Stimulated activated CD8-positive, alpha-beta memory T cell treated with anti-CD3 and anti-CD28 coated beads, Interleukin-7, amount 100 ng/mL, for 1 hour (primary cell): Measurements from ENCODE around the gene ALDH5A1.

Source experiments
- DNase-seq, 2 donors: peaks; one replicate each; pipeline ENCODE4 v3.0.0-alpha.2; 2020; ENCODE audit warnings: low read depth in 2 of 2

ALDH5A1 gene

DNA sequence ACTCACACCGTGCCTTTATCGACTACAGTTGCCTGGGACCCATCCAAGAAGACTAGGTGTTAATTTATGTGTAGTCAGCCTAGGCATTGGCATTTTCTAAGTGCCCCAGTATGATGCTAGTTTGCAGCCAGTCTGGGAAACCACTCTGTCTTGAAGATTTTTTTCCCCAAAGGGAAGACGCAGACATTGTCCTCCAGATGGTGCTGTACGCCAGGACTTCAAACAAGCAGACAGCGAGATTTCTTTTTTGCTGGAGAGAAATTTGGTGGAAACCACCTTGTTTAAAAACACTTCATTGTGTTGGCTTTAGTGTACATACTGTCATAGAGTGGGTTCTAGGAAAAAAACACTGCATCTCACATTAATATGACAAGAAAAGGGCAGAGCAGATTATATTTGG is 30.0 kb downstream of the ALDH5A1 start:
- DNase-seq = no peak

DNA sequence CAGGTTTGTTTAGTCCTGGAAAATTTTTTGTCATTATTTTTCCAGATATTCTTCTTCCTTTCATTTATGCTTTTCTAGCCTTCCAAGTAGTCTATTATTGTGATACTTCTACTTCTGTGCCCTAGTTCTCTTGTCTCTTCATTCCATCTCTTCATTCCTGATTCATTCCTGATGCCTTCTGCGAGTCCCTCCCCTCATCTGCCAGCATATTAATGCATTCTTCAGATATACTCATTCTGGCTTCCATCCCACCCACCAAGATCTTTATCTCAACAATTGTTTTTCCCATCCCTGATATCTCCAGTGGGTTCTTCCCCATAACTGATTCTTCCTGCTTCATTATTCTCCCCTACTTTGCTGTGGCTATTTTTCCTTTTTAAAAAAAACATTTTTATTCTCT is 35.2 kb downstream of the ALDH5A1 start:
- no peak for DNase-seq

DNA sequence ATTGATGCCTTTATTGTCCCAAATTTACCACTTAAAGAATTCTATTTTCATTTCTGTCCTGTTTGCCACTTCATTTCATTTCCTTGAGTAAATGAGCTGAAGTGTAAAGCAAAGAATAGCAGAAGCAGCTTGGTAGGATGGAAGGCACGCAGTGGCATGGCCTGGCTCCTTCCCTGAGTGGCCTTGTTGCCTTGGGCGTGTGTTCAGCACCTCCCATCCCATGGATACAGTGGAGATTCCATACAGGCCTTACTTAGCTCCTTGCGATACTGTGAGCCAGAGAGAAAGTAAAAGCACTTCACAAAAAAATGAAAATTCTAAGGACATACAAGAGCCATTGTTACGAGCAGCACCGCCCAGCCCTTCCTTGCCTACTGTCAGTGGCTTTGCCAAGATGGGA is 39.6 kb downstream of the ALDH5A1 start:
- no peak for DNase-seq

DNA sequence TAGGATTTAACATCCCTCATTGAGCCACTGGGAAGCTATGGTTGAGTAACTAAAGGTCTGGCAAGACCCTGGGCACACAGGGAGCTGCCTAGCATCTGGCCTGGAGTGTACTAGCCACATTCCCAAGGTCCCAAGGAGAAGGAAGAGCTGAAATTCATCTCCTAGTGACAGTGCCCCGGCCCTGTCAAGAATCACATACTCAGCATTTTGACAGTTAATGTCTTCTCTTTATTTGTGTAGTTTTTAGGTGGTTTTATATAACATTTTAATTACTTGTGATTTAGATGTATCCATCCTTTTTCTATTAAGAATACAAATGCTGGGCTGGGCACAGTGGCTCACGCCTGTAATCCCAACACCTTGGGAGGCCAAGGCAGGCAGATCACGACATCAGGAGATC is 40.4 kb downstream of the ALDH5A1 start:
- DNase-seq = no peak

GRCh38 chr6:24536466-24536865 is 41.7 kb downstream of the ALDH5A1 start:
- no peak for DNase-seq

GRCh38 chr6:24537082-24537699 is 42.4 kb downstream of the ALDH5A1 start:
- DNase-seq = no peak

- DNase-seq = no peak
Observed at GRCh38 chr6:24537771-24538385, 43.1 kb downstream of the ALDH5A1 start.

GRCh38 chr6:24539416-24539815 is 44.6 kb downstream of the ALDH5A1 start:
- DNase-seq = no peak

DNA sequence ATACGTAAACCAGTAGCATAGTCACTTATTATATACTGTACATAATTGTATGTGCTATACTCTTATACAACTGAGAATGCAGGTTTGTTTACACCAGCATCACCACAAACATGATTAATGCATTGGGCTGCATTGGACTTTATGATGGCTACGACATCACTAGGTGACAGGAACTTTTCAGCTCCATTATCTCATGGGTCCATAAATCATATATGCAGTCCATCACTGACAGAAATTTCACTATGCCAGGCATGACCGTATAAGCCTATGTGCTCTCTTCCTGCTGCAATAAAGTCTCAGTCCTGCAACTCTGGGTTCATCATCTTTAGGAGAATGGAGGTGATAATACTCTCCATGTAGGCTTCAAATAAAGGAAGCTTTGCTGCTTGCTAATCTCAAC is 45.4 kb downstream of the ALDH5A1 start:
- DNase-seq = no peak

GRCh38 chr6:24543683-24544082 is 48.9 kb downstream of the ALDH5A1 start:
- DNase-seq = no peak

GRCh38 chr6:24545183-24545582 is 50.4 kb downstream of the ALDH5A1 start:
- no peak for DNase-seq

- DNase-seq = no peak
Observed at GRCh38 chr6:24545691-24546090, 50.9 kb downstream of the ALDH5A1 start.

- DNase-seq = no peak
Observed at GRCh38 chr6:24546439-24546838, 51.7 kb downstream of the ALDH5A1 start.

DNA sequence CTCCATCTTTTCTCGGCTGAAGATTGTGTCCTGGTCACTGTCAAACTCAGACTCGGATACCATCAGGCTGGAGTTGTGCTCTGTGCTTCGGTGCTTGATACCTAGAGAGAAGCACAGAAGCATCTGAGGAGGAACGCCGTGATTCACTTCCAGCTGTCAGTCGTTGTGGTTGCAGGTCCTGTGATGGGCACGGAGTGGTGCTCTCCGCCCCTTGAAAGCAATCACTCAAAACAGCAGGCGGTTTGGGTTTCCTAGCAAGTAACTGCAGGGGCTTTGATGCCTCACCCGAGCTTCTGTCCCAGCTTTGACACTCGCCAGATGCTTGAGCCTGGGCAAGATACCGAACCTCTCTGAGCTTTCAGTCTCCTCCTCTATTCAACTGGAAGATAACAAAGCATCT is 52.5 kb downstream of the ALDH5A1 start:
- DNase-seq = peak in 1 of 2 donors; percentile 20

DNA sequence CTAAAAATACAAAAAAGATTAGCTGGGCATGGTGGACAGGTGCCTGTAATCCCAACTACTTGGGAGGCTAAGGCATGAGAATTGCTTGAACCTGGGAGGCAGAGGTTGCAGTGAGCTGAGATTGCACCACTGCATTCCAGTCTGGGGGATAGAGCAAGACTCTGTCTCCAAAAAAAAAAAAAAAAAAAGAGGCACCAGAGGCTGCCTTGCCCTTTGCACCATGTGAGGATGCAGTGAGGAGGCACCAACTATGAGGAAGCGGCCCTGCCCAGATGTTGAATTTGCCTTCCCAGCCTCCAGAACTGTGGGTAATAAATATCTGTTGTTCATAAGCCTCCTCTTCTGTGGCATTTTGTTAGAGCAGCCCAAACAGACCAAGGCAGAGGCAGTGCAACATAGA is 54.4 kb downstream of the ALDH5A1 start:
- DNase-seq = no peak

DNA sequence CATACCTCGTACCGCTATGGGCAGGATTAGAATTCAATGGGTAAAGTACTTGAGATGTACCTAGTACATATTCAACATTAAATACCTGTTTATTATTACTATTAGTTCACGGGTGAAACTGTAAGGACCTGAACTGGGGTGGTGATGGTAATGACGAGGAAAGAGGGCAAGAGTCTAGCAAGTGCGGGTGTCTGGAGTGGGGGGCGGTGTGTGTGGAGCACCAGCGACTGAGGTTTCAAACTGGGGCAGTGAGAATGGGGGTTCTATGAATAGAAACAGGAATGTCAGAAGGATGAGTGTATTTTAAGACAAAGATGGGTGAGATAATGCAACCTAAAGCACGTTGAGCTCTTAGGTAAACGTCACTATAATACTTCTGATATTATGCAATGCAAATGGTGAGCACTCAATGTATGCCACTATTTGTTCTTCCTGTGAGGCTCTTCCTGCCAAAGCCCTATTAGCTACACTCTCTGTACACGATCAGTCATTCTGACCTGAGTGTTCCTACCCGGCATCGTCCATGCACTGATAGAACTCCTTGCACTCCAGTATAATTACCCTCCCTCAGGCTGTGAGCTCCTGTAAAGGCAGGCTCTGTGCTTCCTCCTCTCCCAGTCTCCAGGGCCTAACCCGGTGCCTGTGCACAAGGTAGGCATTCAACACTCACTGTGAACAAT is 55.0 kb downstream of the ALDH5A1 start:
- no peak for DNase-seq

DNA sequence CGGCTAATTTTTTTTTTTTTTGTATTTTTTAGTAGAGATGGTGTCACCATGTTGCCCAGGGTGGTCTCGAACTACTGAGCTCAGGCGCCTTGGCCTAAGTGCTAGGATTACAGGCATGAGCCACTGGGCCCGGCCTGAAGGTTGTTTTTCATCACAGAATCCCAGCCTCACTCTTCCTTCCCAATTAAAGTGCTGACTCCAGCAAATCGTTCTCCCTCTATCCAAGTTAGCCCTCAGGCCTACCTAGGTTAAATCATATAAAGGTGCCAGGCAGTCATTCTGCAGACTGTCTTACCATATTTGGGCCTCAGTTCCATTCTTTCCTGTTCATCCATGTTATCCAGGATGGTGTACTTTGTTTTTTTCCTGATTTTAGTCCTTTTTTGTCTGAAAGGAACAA is 56.4 kb downstream of the ALDH5A1 start:
- no peak for DNase-seq

- no peak for DNase-seq
Observed at GRCh38 chr6:24554474-24554873, 59.7 kb downstream of the ALDH5A1 start.

DNA sequence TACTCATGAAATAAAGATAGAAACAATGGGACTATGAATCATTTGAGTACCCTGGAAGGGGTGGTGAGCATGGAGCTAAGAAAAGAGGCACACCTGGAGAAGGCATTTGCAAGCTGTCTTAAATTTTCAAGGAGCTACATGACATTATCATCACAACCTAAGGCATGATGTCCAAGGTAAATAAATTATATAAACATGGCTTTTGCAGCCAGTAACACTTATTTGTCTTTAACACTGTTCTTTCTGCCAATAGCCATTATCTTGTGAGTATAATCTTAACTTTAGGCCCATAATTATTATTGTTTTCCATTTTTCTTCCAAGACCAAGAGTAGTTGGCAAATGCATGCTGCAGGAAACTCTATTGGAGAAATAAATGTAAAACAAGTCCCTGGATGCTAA is 63.7 kb downstream of the ALDH5A1 start:
- DNase-seq = no peak

GRCh38 chr6:24564081-24564480 is 69.3 kb downstream of the ALDH5A1 start:
- no peak for DNase-seq

GRCh38 chr6:24565196-24565595 is 70.4 kb downstream of the ALDH5A1 start:
- no peak for DNase-seq

- no peak for DNase-seq
Observed at GRCh38 chr6:24566020-24566767, 71.4 kb downstream of the ALDH5A1 start.

DNA sequence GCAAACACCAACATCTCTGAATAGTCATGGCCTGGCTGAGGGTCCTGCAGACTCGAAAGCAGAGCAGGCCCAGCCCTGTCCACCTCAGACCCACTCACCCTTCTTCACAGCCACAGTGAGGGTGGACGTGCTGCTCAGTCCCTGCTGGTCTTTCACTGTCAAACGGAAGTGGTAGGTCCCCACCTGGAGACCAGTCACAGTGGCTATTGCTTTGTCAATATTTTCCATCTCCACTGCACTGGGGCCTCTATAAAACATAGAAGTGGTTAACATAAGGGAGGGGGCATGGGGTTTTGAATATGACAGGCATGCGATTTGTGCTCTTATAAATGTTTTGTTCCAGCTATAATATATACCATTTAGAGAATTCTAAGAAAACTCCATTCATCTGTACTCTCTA is 73.9 kb downstream of the ALDH5A1 start:
- DNase-seq = no peak
